ENCODE measurements around the gene USP47. TPM values are rescaled to one million over a fixed set of nuclear protein-coding genes. Genes with fewer than 3 reads are reported as not detected.

Gene USP47
- total and polyA plus RNA-seq, 2 of the 13 experiments (the other 11 are each of a cell fraction or from before 2014, with no cell fraction given): 12.2 to 52.7 TPM

GRCh38 chr11:12001186-12001585 is 159.4 kb downstream of the USP47 start (continued):
- no peak for TF ChIP-seq ZBTB40 (IDR thresholded peaks at IDR 0.05)
- TF ChIP-seq ZBTB40 (CRISPR knock-in tag; IDR thresholded peaks at IDR 0.05): no peak
- TF ChIP-seq ZFP36 (IDR thresholded peaks at IDR 0.05; ENCODE audit: borderline replicate concordance, low read depth, low read length, partially characterized antibody): no peak
- TF ChIP-seq PATZ1 (CRISPR knock-in tag; IDR thresholded peaks at IDR 0.05): no peak
- no peak for TF ChIP-seq FOSL1 (CRISPR knock-in tag; IDR thresholded peaks at IDR 0.05; ENCODE audit: borderline replicate concordance)
- TF ChIP-seq NCOA2 (CRISPR knock-in tag; IDR thresholded peaks at IDR 0.05): no peak
- no peak for TF ChIP-seq KDM5A (IDR thresholded peaks at IDR 0.05; ENCODE audit: borderline replicate concordance, low read length)
- TF ChIP-seq ZNF30 (CRISPR knock-in tag; IDR thresholded peaks at IDR 0.05): no peak
- TF ChIP-seq RERE (CRISPR knock-in tag; IDR thresholded peaks at IDR 0.05; ENCODE audit: low read depth): no peak
